GM12892 (cell line): ENCODE data around the gene ZFP62.

Experiments
- POLR2A ChIP-seq: IDR thresholded peaks from 2 replicates; pipeline ENCODE4 v1.6.1; 2011; ENCODE audit warnings: low read depth, low read length, control low read depth
- POLR2AphosphoS5 ChIP-seq: IDR thresholded peaks from 2 replicates; pipeline ENCODE4 v1.6.1; 2011; ENCODE audit warnings: low read depth, low read length, control low read depth
- TAF1 ChIP-seq: IDR thresholded peaks from 2 replicates; pipeline ENCODE4 v1.6.1; 2011; ENCODE audit warnings: low read depth, mild to moderate bottlenecking, control low read depth, low read length, borderline replicate concordance

DNA sequence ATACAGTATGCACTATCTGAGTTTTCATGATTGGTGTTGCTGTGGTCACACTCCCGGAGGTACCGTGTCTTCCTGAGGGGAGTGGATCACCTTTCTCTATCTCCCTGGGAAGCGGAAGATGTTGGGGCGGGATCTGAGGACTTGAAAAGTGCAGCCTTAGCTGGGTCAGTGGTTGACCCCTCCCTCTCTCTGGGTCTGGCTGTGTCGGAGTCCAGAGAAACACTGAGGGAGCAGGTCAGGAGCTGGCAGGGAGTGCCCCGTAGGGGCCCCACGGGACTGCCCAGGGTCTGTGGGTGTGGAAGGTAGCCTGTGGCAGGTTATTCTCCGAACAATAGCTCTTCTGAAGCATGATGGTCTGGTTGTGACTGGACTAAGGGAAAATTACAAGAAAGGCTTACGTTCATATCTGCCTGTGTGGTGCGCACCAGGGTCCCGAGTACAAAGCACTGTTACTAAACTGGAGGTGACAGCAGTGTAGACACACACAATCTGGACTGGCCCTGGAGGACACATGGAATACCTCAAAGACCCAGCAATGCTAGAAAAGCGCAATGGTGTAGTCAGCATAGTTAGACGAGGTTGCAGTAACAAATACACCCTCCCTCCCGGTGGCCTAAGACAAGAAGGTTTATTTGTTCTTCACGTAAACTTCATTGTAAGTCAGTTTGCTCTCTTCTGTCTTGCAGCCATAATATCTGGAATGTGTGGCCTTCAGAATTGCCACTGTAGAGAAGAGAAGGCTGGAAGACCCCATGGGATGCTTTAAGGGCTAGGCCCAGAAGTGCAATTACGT is 9.4 kb upstream of the ZFP62 start:
- no peak for TF ChIP-seq POLR2AphosphoS5
- TF ChIP-seq TAF1: no peak
- TF ChIP-seq POLR2A: no peak
